Hair follicle dermal papilla cell (primary cell): ENCODE measurements around the gene BBS7. TPM values are rescaled to one million over a fixed set of nuclear protein-coding genes. Genes with fewer than 3 reads are reported as not detected.

Experiments
- total RNA-seq: library from RNA; depleted of rRNA; stranded (reverse); fragments of >200 nt; gene quantifications from 2 replicates; pipeline ENCODE4 v1.2.3, GENCODE V29; 2012

BBS7 gene
- 26.1 and 26.5 TPM in 2 replicates for total RNA-seq

GRCh38 chr4:121869841-121870822, at the start of gene BBS7:
BBS7 (minus strand) TSS chr4:121870474; CDS start chr4:121870313, 161 bp downstream.

GRCh38 chr4:121823505-121824170, 46.6 kb downstream of the BBS7 start, which contains the start of gene CCNA2:
CCNA2 (minus strand) TSS chr4:121823883; CDS start chr4:121823628, 255 bp downstream.

GRCh38 chr4:121800961-121801714, 69.1 kb downstream of the BBS7 start, which contains the start of gene EXOSC9:
EXOSC9 (plus strand) TSS chr4:121801323; CDS start chr4:121801425, 102 bp downstream.

Other genes starting within 250 kb of the BBS7 start
- 964 and 1,004 TPM in 2 replicates for gene ANXA5, start 173.5 kb downstream of the BBS7 start, total RNA-seq
- 6.0 and 6.6 TPM in 2 replicates for gene SMIM43, start 105.3 kb downstream of the BBS7 start, total RNA-seq
- gene EXOSC9, start 69.2 kb downstream of the BBS7 start, total RNA-seq = 26.6 and 30.3 TPM in 2 replicates
- 7.4 and 7.8 TPM in 2 replicates for gene CCNA2, start 46.6 kb downstream of the BBS7 start, total RNA-seq
- gene TRPC3, start 81.6 kb upstream of the BBS7 start, total RNA-seq = 2.9 and 7.8 TPM in 2 replicates